ENCODE measurements around the gene DNTT.

DNA sequence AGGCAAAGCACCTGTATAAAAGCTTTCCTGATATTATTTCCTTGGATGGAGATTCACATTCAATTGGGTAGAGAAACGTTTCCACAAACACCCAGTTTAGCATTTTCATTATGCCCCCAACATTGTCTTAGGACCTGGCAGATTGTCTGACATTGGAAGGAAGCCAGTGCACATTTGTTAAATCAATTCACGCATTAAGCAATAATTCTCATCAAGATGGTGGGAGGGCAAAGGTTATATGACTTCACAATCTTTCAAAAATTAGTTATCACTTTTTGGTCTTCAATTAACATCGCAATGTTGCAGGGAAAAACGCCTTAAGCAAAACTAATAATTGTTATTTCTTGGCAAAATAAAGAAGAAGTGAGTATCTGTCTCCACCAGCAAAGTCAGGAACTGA lies 38.2 kb downstream of the DNTT start:
- TF ChIP-seq ZNF274 (IDR thresholded peaks at IDR 0.05; ENCODE audit: borderline replicate concordance, low read depth, low read length) (no peak), SREBF1 (IDR thresholded peaks at IDR 0.05; ENCODE audit: borderline replicate concordance, low read depth, low read length) (no peak), TGIF2 (CRISPR knock-in tag; IDR thresholded peaks at IDR 0.05) (no peak), ESRRA (IDR thresholded peaks at IDR 0.05; ENCODE audit: borderline replicate concordance, low read depth) (no peak), CTCF (IDR thresholded peaks at IDR 0.05 in 2 of 3, conservative IDR thresholded peaks at IDR 0.05 in 1 of 3; ENCODE audit: insufficient read depth in 2 of 3, low read depth in 1 of 3, low read length in 3 of 3) (no peak), ZFP91 (CRISPR knock-in tag; IDR thresholded peaks at IDR 0.05) (no peak), SNRNP70 (optimal IDR thresholded peaks at IDR 0.05; ENCODE audit: low read depth, low read length) (no peak), EP300 (IDR thresholded peaks at IDR 0.05; ENCODE audit: low read length) (no peak), HNRNPK (IDR thresholded peaks at IDR 0.05; ENCODE audit: low read depth, low read length, poor library complexity, severe bottlenecking) (no peak)
- TF ChIP-seq, protein P1, sequence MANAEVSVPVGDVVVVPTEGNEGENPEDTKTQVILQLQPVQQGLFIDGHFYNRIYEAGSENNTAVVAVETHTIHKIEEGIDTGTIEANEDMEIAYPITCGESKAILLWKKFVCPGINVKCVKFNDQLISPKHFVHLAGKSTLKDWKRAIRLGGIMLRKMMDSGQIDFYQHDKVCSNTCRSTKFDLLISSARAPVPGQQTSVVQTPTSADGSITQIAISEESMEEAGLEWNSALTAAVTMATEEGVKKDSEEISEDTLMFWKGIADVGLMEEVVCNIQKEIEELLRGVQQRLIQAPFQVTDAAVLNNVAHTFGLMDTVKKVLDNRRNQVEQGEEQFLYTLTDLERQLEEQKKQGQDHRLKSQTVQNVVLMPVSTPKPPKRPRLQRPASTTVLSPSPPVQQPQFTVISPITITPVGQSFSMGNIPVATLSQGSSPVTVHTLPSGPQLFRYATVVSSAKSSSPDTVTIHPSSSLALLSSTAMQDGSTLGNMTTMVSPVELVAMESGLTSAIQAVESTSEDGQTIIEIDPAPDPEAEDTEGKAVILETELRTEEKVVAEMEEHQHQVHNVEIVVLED (CRISPR knock-in tag; IDR thresholded peaks at IDR 0.05) = no peak
- TF ChIP-seq, protein P2, sequence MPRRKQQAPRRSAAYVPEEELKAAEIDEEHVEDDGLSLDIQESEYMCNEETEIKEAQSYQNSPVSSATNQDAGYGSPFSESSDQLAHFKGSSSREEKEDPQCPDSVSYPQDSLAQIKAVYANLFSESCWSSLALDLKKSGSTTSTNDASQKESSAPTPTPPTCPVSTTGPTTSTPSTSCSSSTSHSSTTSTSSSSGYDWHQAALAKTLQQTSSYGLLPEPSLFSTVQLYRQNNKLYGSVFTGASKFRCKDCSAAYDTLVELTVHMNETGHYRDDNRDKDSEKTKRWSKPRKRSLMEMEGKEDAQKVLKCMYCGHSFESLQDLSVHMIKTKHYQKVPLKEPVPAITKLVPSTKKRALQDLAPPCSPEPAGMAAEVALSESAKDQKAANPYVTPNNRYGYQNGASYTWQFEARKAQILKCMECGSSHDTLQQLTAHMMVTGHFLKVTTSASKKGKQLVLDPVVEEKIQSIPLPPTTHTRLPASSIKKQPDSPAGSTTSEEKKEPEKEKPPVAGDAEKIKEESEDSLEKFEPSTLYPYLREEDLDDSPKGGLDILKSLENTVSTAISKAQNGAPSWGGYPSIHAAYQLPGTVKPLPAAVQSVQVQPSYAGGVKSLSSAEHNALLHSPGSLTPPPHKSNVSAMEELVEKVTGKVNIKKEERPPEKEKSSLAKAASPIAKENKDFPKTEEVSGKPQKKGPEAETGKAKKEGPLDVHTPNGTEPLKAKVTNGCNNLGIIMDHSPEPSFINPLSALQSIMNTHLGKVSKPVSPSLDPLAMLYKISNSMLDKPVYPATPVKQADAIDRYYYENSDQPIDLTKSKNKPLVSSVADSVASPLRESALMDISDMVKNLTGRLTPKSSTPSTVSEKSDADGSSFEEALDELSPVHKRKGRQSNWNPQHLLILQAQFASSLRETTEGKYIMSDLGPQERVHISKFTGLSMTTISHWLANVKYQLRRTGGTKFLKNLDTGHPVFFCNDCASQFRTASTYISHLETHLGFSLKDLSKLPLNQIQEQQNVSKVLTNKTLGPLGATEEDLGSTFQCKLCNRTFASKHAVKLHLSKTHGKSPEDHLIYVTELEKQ (CRISPR knock-in tag; IDR thresholded peaks at IDR 0.05) = no peak

Measured in K562 (cell line).